ENCODE data around the gene CCS. TPM values are rescaled to one million over a fixed set of nuclear protein-coding genes. Genes with fewer than 3 reads are reported as not detected.

CCS gene
- total and polyA plus RNA-seq, 9 of the 15 experiments (the other 6 are each of a cell fraction or from before 2014, with no cell fraction given), result 1.1 to 46.6 (median 26.8) TPM

DNA sequence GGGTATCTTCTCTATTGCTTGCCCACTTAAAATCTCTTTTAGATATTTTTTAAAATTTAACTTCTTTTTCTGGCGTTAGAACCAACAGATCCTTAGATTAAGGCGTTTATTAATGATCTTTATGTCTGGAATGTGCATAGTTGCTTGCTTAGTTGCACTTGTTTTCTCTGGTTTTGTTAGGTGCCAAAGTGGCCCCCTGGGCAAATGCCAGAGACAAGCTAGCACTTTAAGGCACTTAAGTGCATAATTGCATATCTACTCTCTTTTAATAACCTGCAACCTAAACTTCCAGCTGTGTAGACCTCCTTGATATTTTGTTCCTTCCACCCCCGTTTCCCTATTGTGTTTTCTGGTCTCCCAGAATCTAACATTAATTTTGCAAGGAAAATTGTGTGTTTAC lies 48.8 kb downstream of the CCS start:
- FAIRE-seq (no peak), DNase-seq (ENCODE audit: extremely low read depth in 1 of 4, low spot score in 3 of 4) (no peak), ATAC-seq (no peak)
- no peaks in the 10 kb centered on the region for H3K9me3 ChIP-seq (replicated peaks; ENCODE audit: control insufficient read depth, insufficient read depth, low read depth, low read length)
- H4K20me1 ChIP-seq (replicated peaks; ENCODE audit: control insufficient read depth, insufficient read depth, low read length), result peaks cover 78% of the 10 kb centered on the region
- H3K9me1 ChIP-seq (ENCODE audit: control insufficient read depth, insufficient read depth, low read length), result peaks cover 6% of the 10 kb centered on the region
- intact Hi-C loops (cut with micrococcal nuclease), result no loop called here
- peak overlapping the region in 1 of 2 experiments; percentile 96; a peak in 1 of 4 replicates for H3K9ac ChIP-seq (ENCODE audit: insufficient read depth in 1 of 2, low read depth in 2 of 2, low read length in 2 of 2)
- peaks cover 24% of the 10 kb centered on the region in 2 experiments for H3K4me1 ChIP-seq (replicated peaks in 1 of 2; ENCODE audit: control insufficient read depth in 2 of 2, insufficient read depth in 2 of 2, low read length in 2 of 2)
- no peak overlapping the region for H3K27ac ChIP-seq (ENCODE audit: extremely low read depth, low read depth, low read length)
- H3K4me2 ChIP-seq (ENCODE audit: insufficient read depth, low read length), result peak overlapping the region; percentile 20
- in situ Hi-C loops (cut with MboI), result no loop called here
- no TSS peak for BruUV-seq (replicated peaks)
- WGBS (ENCODE audit: insufficient coverage, low coverage, missing lambda C conversion rate), result 49% methylated on average over 3 of the region's 3 CpGs
- ChIA-PET POLR2A (interaction anchor here (0.6 to 26.4 kb wide), 4 partner anchors 9 to 20 kb away, joined by 3 to 387 read pairs (median 72); partner anchors contain the start of gene RBM14), CTCF (ENCODE audit: low intra/inter-chr PET ratio) (no interaction called here)
- no peaks in the 10 kb centered on the region for H3K27me3 ChIP-seq (ENCODE audit: control insufficient read depth in 2 of 2, insufficient read depth in 2 of 2, low read length in 2 of 2)
- no peak overlapping the region for H2AFZ ChIP-seq (ENCODE audit: low read depth, low read length)
- H3K36me3 ChIP-seq (ENCODE audit: control insufficient read depth, insufficient read depth, low read length), result peaks cover 80% of the 10 kb centered on the region
- peak overlapping the region; percentile 73; the same call in 1 of the 2 replicates for H3K4me3 ChIP-seq
- peaks cover 98% of the 10 kb centered on the region for H3K79me2 ChIP-seq (ENCODE audit: control insufficient read depth, insufficient read depth, low read length)
- TF ChIP-seq TAF9B (IDR thresholded peaks at IDR 0.05; ENCODE audit: partially characterized antibody), result no peak
- TF ChIP-seq, protein P1, sequence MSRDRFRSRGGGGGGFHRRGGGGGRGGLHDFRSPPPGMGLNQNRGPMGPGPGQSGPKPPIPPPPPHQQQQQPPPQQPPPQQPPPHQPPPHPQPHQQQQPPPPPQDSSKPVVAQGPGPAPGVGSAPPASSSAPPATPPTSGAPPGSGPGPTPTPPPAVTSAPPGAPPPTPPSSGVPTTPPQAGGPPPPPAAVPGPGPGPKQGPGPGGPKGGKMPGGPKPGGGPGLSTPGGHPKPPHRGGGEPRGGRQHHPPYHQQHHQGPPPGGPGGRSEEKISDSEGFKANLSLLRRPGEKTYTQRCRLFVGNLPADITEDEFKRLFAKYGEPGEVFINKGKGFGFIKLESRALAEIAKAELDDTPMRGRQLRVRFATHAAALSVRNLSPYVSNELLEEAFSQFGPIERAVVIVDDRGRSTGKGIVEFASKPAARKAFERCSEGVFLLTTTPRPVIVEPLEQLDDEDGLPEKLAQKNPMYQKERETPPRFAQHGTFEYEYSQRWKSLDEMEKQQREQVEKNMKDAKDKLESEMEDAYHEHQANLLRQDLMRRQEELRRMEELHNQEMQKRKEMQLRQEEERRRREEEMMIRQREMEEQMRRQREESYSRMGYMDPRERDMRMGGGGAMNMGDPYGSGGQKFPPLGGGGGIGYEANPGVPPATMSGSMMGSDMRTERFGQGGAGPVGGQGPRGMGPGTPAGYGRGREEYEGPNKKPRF (IDR thresholded peaks at IDR 0.05; ENCODE audit: low read depth, low read length), result no peak
- TF ChIP-seq, protein P2, sequence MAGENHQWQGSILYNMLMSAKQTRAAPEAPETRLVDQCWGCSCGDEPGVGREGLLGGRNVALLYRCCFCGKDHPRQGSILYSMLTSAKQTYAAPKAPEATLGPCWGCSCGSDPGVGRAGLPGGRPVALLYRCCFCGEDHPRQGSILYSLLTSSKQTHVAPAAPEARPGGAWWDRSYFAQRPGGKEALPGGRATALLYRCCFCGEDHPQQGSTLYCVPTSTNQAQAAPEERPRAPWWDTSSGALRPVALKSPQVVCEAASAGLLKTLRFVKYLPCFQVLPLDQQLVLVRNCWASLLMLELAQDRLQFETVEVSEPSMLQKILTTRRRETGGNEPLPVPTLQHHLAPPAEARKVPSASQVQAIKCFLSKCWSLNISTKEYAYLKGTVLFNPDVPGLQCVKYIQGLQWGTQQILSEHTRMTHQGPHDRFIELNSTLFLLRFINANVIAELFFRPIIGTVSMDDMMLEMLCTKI (IDR thresholded peaks at IDR 0.05; ENCODE audit: partially characterized antibody), result no peak
- TF ChIP-seq, protein P3, sequence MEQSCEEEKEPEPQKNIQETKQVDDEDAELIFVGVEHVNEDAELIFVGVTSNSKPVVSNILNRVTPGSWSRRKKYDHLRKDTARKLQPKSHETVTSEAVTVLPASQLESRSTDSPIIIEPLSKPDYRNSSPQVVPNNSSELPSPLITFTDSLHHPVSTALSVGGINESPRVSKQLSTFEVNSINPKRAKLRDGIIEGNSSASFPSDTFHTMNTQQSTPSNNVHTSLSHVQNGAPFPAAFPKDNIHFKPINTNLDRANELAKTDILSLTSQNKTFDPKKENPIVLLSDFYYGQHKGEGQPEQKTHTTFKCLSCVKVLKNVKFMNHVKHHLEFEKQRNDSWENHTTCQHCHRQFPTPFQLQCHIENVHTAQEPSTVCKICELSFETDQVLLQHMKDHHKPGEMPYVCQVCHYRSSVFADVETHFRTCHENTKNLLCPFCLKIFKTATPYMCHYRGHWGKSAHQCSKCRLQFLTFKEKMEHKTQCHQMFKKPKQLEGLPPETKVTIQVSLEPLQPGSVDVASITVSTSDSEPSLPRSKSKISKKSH (CRISPR knock-in tag; IDR thresholded peaks at IDR 0.05), result no peak
- TF ChIP-seq, protein P4, sequence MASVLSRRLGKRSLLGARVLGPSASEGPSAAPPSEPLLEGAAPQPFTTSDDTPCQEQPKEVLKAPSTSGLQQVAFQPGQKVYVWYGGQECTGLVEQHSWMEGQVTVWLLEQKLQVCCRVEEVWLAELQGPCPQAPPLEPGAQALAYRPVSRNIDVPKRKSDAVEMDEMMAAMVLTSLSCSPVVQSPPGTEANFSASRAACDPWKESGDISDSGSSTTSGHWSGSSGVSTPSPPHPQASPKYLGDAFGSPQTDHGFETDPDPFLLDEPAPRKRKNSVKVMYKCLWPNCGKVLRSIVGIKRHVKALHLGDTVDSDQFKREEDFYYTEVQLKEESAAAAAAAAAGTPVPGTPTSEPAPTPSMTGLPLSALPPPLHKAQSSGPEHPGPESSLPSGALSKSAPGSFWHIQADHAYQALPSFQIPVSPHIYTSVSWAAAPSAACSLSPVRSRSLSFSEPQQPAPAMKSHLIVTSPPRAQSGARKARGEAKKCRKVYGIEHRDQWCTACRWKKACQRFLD (CRISPR knock-in tag; IDR thresholded peaks at IDR 0.05), result no peak
- TF ChIP-seq, protein P5, sequence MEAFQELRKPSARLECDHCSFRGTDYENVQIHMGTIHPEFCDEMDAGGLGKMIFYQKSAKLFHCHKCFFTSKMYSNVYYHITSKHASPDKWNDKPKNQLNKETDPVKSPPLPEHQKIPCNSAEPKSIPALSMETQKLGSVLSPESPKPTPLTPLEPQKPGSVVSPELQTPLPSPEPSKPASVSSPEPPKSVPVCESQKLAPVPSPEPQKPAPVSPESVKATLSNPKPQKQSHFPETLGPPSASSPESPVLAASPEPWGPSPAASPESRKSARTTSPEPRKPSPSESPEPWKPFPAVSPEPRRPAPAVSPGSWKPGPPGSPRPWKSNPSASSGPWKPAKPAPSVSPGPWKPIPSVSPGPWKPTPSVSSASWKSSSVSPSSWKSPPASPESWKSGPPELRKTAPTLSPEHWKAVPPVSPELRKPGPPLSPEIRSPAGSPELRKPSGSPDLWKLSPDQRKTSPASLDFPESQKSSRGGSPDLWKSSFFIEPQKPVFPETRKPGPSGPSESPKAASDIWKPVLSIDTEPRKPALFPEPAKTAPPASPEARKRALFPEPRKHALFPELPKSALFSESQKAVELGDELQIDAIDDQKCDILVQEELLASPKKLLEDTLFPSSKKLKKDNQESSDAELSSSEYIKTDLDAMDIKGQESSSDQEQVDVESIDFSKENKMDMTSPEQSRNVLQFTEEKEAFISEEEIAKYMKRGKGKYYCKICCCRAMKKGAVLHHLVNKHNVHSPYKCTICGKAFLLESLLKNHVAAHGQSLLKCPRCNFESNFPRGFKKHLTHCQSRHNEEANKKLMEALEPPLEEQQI (IDR thresholded peaks at IDR 0.05), result no peak
- TF ChIP-seq, protein P6, sequence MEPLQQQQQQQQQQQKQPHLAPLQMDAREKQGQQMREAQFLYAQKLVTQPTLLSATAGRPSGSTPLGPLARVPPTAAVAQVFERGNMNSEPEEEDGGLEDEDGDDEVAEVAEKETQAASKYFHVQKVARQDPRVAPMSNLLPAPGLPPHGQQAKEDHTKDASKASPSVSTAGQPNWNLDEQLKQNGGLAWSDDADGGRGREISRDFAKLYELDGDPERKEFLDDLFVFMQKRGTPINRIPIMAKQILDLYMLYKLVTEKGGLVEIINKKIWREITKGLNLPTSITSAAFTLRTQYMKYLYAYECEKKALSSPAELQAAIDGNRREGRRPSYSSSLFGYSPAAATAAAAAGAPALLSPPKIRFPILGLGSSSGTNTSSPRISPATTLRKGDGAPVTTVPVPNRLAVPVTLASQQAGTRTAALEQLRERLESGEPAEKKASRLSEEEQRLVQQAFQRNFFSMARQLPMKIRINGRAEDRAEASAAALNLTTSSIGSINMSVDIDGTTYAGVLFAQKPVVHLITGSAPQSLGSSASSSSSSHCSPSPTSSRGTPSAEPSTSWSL (CRISPR knock-in tag; IDR thresholded peaks at IDR 0.05; ENCODE audit: borderline replicate concordance), result no peak
